Keratinocyte (primary cell): ENCODE data around the gene LRPPRC. TPM values are rescaled to one million over a fixed set of nuclear protein-coding genes. Genes with fewer than 3 reads are reported as not detected.

Experiments used
- DNase-seq: peaks from one replicate; pipeline ENCODE4 v3.0.0-alpha.2; 2011; ENCODE audit warnings: low read depth, missing footprints, low spot score
- FAIRE-seq: peaks from 2 replicates; lab custom pipeline; 2011; peaks lifted over from hg19 to GRCh38; lab: Jason Lieb, UNC
- H2AFZ ChIP-seq: 2 replicates; pipeline ENCODE4 v1.6.0; 2012; ENCODE audit warnings: low read length, control low read depth, inconsistent platforms; ENCODE audit not compliant: control insufficient read depth
- H3K27ac ChIP-seq: 2 replicates; pipeline ENCODE4 v1.5.1; 2011; ENCODE audit warnings: low read length; ENCODE audit not compliant: control insufficient read depth, insufficient read depth
- H3K27me3 ChIP-seq: 3 replicates; pipeline ENCODE4 v1.6.0; 2011; ENCODE audit warnings: low read length; ENCODE audit not compliant: control insufficient read depth, insufficient read depth; ENCODE audit errors: extremely low read depth
- H3K36me3 ChIP-seq, 2 experiments: 2 replicates in 1 of 2; 3 replicates in 1 of 2; pipeline ENCODE4 v1.5.1; 2011; ENCODE audit warnings: low read length in 2 of 2, mild to moderate bottlenecking in 1 of 2; ENCODE audit not compliant: control insufficient read depth in 2 of 2, insufficient read depth in 2 of 2; ENCODE audit errors: extremely low read depth in 1 of 2
- H3K4me1 ChIP-seq: 3 replicates; pipeline ENCODE4 v1.5.1; 2011; ENCODE audit warnings: low read length; ENCODE audit not compliant: control insufficient read depth, insufficient read depth; ENCODE audit errors: extremely low read depth
- H3K4me2 ChIP-seq: 3 replicates; pipeline ENCODE4 v1.6.0; 2011; ENCODE audit warnings: low read depth, low read length; ENCODE audit not compliant: control insufficient read depth, insufficient read depth; ENCODE audit errors: extremely low read depth
- H3K4me3 ChIP-seq, 3 experiments: fragments of 200-600 bp in 1 of 3; sonication (generic) in 1 of 3; 2 replicates in 2 of 3; 3 replicates in 1 of 3; pipeline ENCODE4 v1.5.1; 2011 to 2016; ENCODE audit warnings: low read length in 3 of 3, mild to moderate bottlenecking in 3 of 3, control low read depth in 2 of 3, inconsistent platforms in 1 of 3, low read depth in 1 of 3, mixed read lengths in 1 of 3, mixed run types in 1 of 3, moderate library complexity in 1 of 3; ENCODE audit not compliant: control insufficient read depth in 2 of 3, insufficient read depth in 2 of 3; ENCODE audit errors: extremely low read depth in 1 of 3
- H3K79me2 ChIP-seq: 2 replicates; pipeline ENCODE4 v1.6.0; 2012; ENCODE audit warnings: low read length; ENCODE audit not compliant: control insufficient read depth, insufficient read depth
- H3K9ac ChIP-seq: 3 replicates; pipeline ENCODE4 v1.6.0; 2011; ENCODE audit warnings: low read length; ENCODE audit not compliant: control insufficient read depth, insufficient read depth; ENCODE audit errors: extremely low read depth
- H3K9me1 ChIP-seq: 3 replicates; pipeline ENCODE4 v1.6.0; 2011; ENCODE audit warnings: low read length; ENCODE audit not compliant: control insufficient read depth, insufficient read depth; ENCODE audit errors: extremely low read depth
- H3K9me3 ChIP-seq: 2 replicates; pipeline ENCODE4 v1.5.1; 2012; ENCODE audit warnings: low read depth, low read length; ENCODE audit not compliant: control insufficient read depth
- H4K20me1 ChIP-seq: 3 replicates; pipeline ENCODE4 v1.6.0; 2011; ENCODE audit warnings: low read length; ENCODE audit not compliant: control insufficient read depth, insufficient read depth; ENCODE audit errors: extremely low read depth
- EZH2 ChIP-seq: IDR thresholded peaks from one replicate; pipeline ENCODE4 v1.6.1; 2012; ENCODE audit warnings: inconsistent platforms, mild to moderate bottlenecking, low read length, moderate library complexity
- dilution Hi-C: fragments of 300-500 bp; cut with MboI; formaldehyde crosslinking; loops from one replicate; pipeline ENCODE4 v1.7.0; 2020; ENCODE audit warnings: low sequenced_read_pairs; ENCODE audit not compliant: extremely low pct_ligation_motif_present
- polyA plus RNA-seq, 5 experiments: library from polyadenylated mRNA; depleted of rRNA in 3 of 5; stranded (reverse) in 3 of 5; stranded (forward) in 1 of 5; unstranded in 1 of 5; fragments of >200 nt; gene quantifications; 1 replicate in 1 of 5; 2 replicates in 3 of 5; 3 replicates in 1 of 5; pipeline versions ENCODE4 v1.2.1 to v1.2.3, GENCODE V29; 2011 to 2012; ENCODE audit warnings: missing spikeins in 2 of 5, low read depth in 1 of 5, low replicate concordance in 1 of 5
- TF ChIP-seq, protein P1 (sequence below), 3 experiments: IDR thresholded peaks in 1 of 3; conservative IDR thresholded peaks in 1 of 3; optimal IDR thresholded peaks in 1 of 3; 2 replicates in 2 of 3; 3 replicates in 1 of 3; pipeline versions ENCODE3 to v1.5.1; 2011; ENCODE audit warnings: low read length in 3 of 3, mild to moderate bottlenecking in 3 of 3, moderate library complexity in 2 of 3, control low read depth in 1 of 3, inconsistent platforms in 1 of 3; ENCODE audit not compliant: insufficient read depth in 2 of 3; ENCODE audit errors: extremely low read depth in 1 of 3

The LRPPRC gene
- polyA plus RNA-seq, 1 donor (not counting 4 experiments of a cell fraction or from before 2014, with no cell fraction given): 115 TPM

DNA sequence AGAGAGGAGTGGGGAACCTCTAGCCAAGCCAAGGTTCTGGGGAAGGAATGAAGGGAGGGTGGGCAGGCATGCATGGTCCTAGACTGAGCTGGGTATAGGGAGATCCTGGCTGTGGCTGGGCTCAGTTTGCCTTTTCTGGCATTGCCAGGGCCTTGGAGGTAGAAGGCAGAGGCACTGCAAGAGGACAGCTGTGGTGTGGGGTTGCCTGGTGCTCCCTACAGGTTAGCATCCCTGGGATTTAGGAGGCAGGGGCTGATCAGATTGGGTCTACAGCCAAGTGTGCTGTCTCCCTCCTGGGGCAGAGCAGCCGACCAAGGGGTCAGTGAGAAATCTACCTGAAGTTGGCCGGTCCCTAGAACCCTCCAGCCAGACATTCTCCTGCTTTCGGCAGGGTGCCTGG lies 141.1 kb downstream of the LRPPRC start:
- Histone ChIP-seq H2AFZ (no peak overlapping the region), H3K27ac (no peak overlapping the region), H3K27me3 (peaks cover 17% of the 10 kb centered on the region), H3K36me3 (no peaks in the 10 kb centered on the region), H3K9me1 (no peaks in the 10 kb centered on the region), H3K79me2 (no peaks in the 10 kb centered on the region), H4K20me1 (no peaks in the 10 kb centered on the region), H3K9ac (no peak overlapping the region), H3K9me3 (no peaks in the 10 kb centered on the region), H3K4me3 (no peak overlapping the region), H3K4me1 (no peaks in the 10 kb centered on the region), H3K4me2 (no peak overlapping the region)
- dilution Hi-C loops: no loop called here
- no peak for TF ChIP-seq EZH2
- no peak for FAIRE-seq
- DNase-seq: no peak

DNA sequence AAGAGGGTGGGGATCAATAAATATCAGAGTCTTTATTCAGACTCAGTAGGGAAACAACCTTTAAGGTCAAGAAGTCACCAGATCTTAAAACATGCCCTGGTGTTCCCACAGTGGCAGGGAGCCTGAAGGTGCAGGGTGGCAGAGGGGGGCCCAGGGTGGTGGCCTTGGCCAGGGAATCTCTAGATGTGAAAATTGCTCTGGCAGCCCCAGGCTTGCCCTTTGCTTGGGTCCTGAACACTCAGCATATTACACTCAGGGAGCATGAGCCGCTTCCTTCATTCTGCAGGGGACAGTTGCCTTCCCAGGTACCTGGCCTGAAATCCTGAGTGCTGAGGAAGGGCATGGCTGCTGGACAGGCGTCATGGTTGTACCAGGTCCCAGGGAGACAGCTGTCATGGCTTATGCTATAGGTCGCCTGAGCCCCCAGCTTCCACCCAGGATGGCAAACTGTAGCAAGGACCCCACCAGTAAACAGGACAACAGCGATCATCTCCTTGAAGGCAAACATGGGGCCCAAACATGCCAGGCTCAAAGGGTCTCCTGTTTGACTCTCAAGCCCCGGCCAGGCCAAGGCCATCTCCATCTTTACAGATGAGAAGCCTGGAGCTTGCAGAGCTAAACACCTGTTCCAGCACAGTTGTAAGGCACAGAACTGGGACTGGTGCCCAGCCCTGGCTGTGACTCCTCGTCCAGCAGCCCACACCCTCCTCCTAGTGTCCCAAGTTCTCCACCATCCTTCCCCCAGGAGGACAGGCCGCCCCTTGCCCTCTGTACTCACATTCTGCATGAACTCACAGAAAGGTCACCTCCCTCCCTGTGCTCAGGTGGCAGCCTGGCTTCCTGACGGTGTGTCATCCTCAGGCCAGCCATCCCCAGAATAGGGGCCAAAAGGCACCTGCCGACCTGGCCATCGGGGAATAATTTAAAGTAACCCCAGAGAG lies 142.4 kb downstream of the LRPPRC start:
- H3K4me1 ChIP-seq: no peaks in the 10 kb centered on the region
- H3K36me3 ChIP-seq: no peaks in the 10 kb centered on the region
- dilution Hi-C loops: no loop called here
- no peaks in the 10 kb centered on the region for H3K9me1 ChIP-seq
- H3K27me3 ChIP-seq: peaks cover 14% of the 10 kb centered on the region
- H3K79me2 ChIP-seq: no peaks in the 10 kb centered on the region
- DNase-seq (no peak), FAIRE-seq (no peak)
- H2AFZ ChIP-seq: no peak overlapping the region
- H3K4me3 ChIP-seq: no peak overlapping the region
- H4K20me1 ChIP-seq: no peaks in the 10 kb centered on the region
- no peak overlapping the region for H3K27ac ChIP-seq
- TF ChIP-seq EZH2: no peak
- TF ChIP-seq, protein P1, sequence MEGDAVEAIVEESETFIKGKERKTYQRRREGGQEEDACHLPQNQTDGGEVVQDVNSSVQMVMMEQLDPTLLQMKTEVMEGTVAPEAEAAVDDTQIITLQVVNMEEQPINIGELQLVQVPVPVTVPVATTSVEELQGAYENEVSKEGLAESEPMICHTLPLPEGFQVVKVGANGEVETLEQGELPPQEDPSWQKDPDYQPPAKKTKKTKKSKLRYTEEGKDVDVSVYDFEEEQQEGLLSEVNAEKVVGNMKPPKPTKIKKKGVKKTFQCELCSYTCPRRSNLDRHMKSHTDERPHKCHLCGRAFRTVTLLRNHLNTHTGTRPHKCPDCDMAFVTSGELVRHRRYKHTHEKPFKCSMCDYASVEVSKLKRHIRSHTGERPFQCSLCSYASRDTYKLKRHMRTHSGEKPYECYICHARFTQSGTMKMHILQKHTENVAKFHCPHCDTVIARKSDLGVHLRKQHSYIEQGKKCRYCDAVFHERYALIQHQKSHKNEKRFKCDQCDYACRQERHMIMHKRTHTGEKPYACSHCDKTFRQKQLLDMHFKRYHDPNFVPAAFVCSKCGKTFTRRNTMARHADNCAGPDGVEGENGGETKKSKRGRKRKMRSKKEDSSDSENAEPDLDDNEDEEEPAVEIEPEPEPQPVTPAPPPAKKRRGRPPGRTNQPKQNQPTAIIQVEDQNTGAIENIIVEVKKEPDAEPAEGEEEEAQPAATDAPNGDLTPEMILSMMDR (optimal IDR thresholded peaks at IDR 0.05 in 1 of 3, IDR thresholded peaks at IDR 0.05 in 1 of 3, conservative IDR thresholded peaks at IDR 0.05 in 1 of 3; ENCODE audit: extremely low read depth in 1 of 3, insufficient read depth in 2 of 3, low read length in 3 of 3): no peak
- H3K9me3 ChIP-seq: no peaks in the 10 kb centered on the region
- H3K9ac ChIP-seq: no peak overlapping the region
- H3K4me2 ChIP-seq: no peak overlapping the region
